HG03575 (cell line): ENCODE data around the gene C11orf16.
"Not testable (repeated sequence)": the region's sequence is repeated elsewhere in the genome, so short reads cannot be mapped to it uniquely, and the experiment has no call there.

Experiments used
- ATAC-seq: cut with Tn5 transposase; IDR thresholded peaks from one replicate; pipeline ENCODE4 v1.9.1; 2021; ENCODE audit not compliant: unreplicated experiment, insufficient number of reproducible peaks, low FRiP score; ENCODE audit errors: extremely low read depth

The C11orf16 gene

GRCh38 chr11:8907116-8907515 is 25.6 kb downstream of the C11orf16 start:
- ATAC-seq: no peak

DNA sequence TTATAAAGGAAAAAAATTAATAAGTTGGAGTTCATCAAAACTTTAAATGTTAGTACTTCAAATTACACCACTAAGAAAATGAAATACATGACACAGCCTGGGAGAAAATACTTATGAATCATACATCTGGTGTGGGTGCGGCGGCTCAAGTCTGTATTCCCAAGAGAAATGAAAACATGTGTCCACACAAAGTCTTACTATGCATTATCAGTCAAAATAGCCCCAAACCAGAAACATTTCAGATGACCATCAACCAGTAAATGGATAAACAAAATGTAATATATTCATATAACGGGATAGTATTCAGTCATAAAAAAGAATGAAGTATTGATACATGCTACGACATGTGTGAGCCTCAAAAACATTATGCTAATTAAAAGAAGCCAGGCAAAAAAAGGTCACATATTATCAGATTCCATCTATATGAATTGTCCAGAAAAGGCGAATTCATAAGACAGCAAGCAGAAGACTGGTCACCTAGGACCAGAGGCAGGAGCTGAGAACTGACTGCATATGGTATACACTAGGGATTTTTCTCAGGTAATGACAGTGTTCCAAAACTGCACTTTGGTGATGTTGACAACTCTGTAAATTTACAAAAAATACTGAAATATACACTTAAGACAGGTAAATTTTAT is 27.1 kb downstream of the C11orf16 start:
- ATAC-seq: no peak

DNA sequence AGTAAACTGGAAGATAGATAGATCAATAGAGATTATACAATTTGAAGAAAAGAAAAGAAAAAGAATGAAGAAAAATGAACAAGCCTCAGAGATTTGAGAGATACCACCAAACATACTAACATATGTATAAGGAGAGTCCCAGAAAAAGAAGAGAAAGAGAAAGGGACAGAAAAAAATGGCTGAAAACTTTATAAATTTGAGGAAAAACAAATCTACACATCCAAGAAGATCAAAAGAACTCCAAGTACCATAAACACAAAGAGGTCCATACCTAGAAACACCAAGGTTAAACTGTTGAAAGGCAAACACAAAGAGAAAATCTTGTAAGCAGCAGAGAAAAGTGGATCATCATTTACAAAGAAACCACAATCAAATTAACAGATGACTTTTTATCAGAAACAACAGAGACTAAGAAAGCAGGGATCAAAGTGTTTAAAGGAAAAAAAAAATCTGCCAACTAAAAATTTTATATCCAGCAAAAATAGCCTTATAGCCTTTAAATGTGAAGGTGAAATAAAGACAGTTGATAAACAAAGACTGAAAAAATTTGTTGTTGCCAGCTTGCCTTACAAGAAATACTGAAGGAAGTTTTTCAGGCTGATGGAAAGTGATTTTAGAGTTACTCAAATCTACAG is 33.5 kb downstream of the C11orf16 start:
- ATAC-seq: no peak

- ATAC-seq: not testable (repeated sequence)
Measured at GRCh38 chr11:8891185-8891584, 41.6 kb downstream of the C11orf16 start.

GRCh38 chr11:8886322-8886721 is 46.4 kb downstream of the C11orf16 start:
- no peak for ATAC-seq

- ATAC-seq: not testable (repeated sequence)
Measured at GRCh38 chr11:8881585-8881984, 51.2 kb downstream of the C11orf16 start.

DNA sequence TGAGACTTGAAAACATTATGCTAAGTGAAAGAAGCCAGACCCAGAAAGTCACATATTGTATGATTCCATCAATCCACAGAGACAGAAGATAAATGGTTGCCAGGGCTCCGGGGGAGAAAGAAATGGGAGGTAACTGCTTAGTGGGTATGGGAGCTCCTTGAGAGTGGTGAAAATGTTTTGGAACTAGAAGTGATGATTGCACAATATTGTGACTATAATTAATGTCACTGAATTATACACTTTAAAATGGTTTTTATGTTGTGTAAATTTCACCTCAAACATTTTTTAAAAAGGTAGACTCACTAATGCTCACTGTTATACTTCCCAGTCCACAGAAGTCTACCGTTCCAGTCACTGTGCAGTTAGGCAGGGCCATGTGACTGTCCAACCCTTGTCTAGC is 54.0 kb downstream of the C11orf16 start:
- ATAC-seq: no peak

DNA sequence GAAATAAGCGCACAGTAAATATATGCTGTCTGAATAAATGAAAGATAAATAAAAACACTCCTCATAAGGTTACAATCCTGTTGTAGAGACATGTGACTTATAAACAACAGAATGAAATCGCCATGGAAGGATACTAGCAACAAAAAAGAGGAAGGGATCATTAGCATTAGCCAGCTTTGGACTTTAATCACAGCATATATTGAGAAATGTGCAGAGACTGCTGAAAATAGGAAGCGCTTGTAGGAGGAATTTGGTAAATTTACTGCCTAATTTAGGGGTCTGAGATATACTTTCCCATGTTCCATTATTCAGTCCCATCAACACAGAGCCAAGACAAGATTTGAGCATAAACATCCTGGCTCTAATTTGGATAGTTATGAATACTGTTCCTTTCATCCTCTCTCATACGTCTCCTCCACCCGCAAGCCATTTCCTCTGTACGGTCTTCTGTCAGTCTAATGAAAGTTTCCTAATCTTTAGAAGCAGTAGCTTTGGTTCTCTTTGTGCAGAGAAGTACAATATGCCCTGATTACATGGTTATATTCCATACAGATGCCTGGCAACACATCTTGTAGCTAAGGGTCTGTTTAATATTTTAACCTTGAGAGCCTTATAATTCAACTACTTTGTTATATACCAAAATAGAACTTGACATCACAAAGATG is 58.9 kb downstream of the C11orf16 start:
- no peak for ATAC-seq

GRCh38 chr11:8871962-8872361 is 60.8 kb downstream of the C11orf16 start:
- ATAC-seq: no peak

DNA sequence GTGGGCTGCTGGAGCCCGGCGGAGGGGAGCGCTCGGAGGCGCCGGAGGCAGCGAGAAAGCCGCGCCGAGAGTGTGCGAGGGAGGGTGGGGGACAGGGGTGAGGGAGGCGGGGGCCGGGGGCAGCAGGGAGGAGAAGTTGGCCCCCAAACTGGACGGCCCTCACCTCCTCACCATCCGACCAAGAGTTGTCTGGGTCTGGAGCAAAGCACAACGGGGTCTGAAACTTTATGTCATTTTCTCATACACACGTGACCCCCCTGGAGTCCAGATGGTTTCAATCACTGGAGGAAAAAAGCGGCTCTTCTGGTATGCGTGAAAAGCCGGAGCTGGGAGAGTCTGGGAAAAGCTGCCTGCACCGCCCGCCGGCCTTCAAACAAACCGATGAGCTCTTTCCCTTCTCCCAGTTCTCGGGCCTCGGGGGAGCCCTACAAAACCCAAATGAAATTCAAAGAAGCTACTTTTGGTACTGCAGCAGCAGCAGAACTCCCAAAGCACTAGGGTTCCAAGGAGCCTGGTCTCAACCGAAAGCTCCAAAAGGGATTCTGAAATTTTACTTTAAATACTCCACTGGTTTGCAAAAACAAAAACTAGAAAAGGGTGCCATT is 61.5 kb downstream of the C11orf16 start:
- ATAC-seq: no peak

DNA sequence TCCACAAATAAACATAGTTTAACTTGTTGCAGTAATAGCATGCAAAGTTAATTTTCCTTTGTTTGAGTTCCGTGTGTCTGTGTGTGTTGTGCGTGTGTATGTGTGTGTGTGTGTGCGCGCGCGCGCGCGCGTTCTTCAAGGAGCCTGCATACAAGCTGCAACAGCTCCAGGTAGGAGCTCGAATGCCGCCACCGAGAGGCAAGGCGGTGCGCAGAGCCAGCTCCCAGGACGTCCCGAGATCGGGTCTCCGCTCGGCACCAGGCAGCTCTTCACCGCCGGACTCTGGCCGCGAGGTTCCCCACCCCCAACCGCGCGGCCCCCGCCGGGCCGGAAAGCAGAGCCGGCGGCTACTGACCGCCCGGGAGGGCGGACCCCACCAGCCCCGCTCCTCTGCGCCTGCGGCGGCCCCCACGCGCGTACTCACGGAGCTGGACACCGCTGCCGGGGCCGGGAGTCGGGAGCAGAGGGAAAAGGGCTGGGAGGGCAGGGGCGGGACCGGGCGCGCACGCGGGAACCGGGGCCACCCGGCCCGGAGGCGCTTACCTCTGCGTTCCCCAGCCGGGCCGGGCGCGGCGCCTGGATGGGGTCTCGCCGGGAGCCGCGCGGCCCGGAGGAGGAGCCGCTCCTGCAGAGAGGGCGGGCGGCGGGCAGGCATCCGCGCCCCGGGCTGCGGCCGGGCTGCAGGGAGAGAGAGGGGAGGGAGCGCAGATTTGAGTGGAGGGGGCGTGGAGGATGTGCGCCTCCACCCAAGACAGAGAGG is 62.2 kb downstream of the C11orf16 start:
- ATAC-seq: no peak
